ENCODE results near the gene TDG.

The TDG gene

DNA sequence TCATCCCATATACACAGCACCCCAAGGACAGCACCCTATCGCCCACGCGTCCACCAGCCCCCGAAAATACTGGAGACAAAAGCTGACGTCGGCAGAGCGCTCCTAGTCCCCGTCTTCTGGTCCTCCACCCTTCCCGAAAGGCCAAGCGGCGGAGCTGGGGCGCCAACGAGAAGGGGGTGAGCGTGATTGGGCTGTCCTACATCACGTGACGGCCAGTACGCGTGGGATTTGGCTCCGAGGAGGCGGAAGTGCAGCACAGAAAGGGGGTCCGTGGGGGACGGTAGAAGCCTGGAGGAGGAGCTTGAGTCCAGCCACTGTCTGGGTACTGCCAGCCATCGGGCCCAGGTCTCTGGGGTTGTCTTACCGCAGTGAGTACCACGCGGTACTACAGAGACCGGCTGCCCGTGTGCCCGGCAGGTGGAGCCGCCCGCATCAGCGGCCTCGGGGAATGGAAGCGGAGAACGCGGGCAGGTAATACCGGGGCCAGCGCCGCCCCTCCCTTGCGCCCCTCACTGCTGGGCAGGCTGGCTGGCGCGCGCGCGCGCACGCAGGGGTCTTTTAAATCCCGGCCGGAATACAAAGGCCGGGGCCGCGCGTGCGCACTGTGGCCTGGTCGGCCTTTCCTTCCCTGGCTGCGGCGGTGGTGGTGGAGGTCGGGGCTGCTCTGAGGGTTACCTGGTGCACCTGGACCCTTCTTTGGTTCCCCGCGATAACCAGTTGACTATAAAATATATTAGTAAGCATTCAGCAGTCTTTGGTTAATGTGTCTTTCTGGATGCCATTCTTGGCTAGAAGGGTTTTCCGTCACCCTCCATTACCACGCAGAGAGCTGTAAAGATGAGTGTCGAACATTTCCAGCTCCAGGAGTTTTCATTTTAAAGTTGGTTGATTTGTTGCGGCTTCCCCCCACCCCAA is at the start of gene TDG:
TDG (plus strand) TSS at position 283 of the 915 bp plus-strand sequence; CDS start at position 449, 166 bp downstream.
- H3K4me3 ChIP-seq (ENCODE audit: low read depth, low read length) = peak within 1 kb of the TSS; percentile 96
- peak within 1 kb of the TSS; percentile 92 for H3K9ac ChIP-seq (ENCODE audit: low read depth, low read length)
- H3K4me1 ChIP-seq (ENCODE audit: control insufficient read depth, insufficient read depth, low read length) = no peaks in the 10 kb centered on the region
- no peaks in the 10 kb centered on the region for H3K9me3 ChIP-seq (ENCODE audit: control insufficient read depth, insufficient read depth, low read length)
- H3K36me3 ChIP-seq (ENCODE audit: control insufficient read depth, insufficient read depth, low read length) = no peaks in the 10 kb centered on the region
- no peaks in the 10 kb centered on the region for H3K27me3 ChIP-seq (ENCODE audit: control insufficient read depth, insufficient read depth, low read length)

DNA sequence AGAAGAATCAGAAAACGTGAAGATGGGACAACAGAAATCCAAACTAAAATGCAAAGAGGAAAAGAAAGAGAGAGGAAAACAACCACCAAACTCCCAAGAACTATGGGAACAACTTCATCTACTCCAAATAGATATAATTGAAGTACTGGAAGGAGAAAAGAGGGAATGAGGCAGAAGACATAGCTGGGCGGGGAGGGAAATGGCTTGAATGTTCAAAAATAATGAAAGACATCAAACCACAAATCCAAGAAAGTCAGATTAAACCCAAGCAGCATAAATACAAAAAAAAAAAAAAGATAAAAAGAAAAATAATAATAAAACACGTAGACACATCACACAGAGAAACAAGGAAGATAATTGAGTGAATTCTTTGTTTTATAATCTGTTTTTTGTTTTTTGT is 47.8 kb upstream of the TDG start:
- no peaks in the 10 kb centered on the region for H3K9me3 ChIP-seq (ENCODE audit: control insufficient read depth, insufficient read depth, low read length)
- no peaks in the 10 kb centered on the region for H3K27me3 ChIP-seq (ENCODE audit: control insufficient read depth, insufficient read depth, low read length)
- no peak overlapping the region for H3K4me3 ChIP-seq (ENCODE audit: low read depth, low read length)
- H3K36me3 ChIP-seq (ENCODE audit: control insufficient read depth, insufficient read depth, low read length) = no peaks in the 10 kb centered on the region
- no peaks in the 10 kb centered on the region for H3K4me1 ChIP-seq (ENCODE audit: control insufficient read depth, insufficient read depth, low read length)
- H3K9ac ChIP-seq (ENCODE audit: low read depth, low read length) = no peak overlapping the region

DNA sequence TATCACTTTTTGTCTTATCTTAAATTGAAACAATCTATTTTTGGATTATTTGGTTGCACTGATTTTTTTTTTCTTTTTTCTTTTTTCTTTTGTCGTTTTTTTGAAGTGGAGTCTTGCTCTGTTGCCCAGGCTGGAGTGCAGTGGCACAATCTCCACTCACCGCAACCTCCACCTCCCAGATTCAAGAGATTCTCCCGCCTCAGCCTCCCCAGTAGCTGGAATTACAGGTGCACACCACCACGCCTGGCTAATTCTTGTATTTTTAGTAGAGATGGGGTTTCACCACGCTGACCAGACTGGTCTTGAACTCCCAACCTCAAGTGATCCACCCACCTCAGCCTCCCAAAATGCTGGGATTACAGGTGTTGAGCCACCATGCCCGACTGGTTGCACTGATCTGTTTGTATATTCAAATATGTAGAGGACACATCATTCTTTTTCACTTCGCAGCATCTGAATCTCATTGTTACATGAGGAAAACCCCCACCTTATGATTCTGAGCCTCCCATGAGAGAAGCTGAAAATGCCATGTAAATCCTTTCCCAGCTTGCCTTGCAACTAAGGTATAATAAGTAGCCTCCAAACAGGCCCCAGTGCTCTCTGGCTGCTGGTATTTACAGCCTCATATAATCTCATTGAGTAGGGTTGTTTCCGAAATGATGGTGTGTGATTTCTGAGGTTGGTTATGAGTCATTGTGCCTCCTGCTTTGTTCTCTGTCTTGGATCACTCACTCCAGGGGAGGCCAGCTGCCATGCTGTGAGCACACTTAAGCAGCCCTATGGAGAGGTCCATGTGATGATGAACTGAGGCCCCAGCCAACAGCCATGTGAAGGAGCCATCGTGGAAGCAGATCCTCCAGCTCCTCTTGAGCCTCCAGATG is 40.7 kb upstream of the TDG start:
- H3K9ac ChIP-seq (ENCODE audit: low read depth, low read length) = no peak overlapping the region
- peaks cover 5% of the 10 kb centered on the region for H3K4me1 ChIP-seq (ENCODE audit: control insufficient read depth, insufficient read depth, low read length)
- H3K4me3 ChIP-seq (ENCODE audit: low read depth, low read length) = no peak overlapping the region
- H3K9me3 ChIP-seq (ENCODE audit: control insufficient read depth, insufficient read depth, low read length) = no peaks in the 10 kb centered on the region
- H3K36me3 ChIP-seq (ENCODE audit: control insufficient read depth, insufficient read depth, low read length) = no peaks in the 10 kb centered on the region
- H3K27me3 ChIP-seq (ENCODE audit: control insufficient read depth, insufficient read depth, low read length) = no peaks in the 10 kb centered on the region

DNA sequence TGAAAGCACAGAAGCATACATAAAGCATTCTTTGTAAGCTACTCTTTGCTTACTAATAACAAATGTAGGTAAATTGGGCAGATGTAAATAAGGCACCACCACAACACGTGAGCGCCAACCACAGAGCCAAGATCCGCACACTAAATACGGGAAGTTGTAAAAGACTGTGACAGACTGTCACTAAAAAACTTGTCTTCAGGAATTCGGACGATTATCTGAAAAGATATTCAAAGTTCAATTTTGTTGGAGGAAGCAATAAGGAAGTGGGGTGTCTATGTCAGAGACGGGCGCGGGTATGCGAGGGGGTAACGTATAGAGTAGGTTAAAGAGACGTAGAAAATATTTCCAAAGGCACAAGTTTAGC is 37.0 kb upstream of the TDG start:
- peak overlapping the region; percentile 57 for H3K9ac ChIP-seq (ENCODE audit: low read depth, low read length)
- peak overlapping the region; percentile 71 for H3K4me3 ChIP-seq (ENCODE audit: low read depth, low read length)

DNA sequence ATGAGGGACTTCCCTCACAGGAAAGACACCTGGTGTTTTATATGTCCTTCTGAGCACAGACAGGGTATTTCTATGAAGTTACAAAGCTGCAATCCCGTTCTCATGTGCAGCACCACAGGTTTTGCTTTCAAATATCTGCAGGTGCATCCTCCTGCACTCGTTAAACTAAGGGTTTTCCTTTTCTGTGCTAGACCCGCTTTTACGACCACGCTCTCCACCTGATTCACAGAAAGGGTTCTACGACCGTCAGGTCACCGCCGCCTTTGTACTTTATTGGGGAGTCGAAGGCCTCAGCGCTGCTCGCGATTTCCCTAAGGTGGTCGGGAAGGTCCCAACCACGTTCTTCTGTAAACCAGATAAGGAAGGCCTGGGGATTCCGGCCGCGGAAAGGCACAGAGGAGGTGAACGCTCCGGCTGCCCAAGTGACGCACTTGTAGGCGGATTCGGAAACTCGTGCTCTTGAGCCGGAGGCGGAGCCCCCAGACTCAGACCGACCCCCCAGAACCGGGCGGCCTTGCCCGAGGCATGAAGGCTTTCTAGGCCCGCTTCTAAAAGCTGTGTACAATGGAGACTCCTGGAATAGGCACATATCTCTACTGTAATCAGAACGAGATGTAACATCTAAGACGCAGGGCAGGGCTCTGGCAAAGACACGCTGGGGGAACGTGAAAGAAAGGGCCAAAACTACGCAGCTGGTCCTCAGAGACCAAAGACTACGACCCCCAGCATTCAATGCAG is 36.5 kb upstream of the TDG start:
- Histone ChIP-seq H3K9me3 (ENCODE audit: control insufficient read depth, insufficient read depth, low read length) (no peaks in the 10 kb centered on the region), H3K4me1 (ENCODE audit: control insufficient read depth, insufficient read depth, low read length) (peaks cover 5% of the 10 kb centered on the region), H3K27me3 (ENCODE audit: control insufficient read depth, insufficient read depth, low read length) (no peaks in the 10 kb centered on the region), H3K4me3 (ENCODE audit: low read depth, low read length) (peak overlapping the region; percentile 71), H3K36me3 (ENCODE audit: control insufficient read depth, insufficient read depth, low read length) (peaks cover 4% of the 10 kb centered on the region), H3K9ac (ENCODE audit: low read depth, low read length) (peak overlapping the region; percentile 57)

More for the DNA sequence above, 37.0 kb upstream of the TDG start:
- no peaks in the 10 kb centered on the region for H3K27me3 ChIP-seq (ENCODE audit: control insufficient read depth, insufficient read depth, low read length)
- H3K9me3 ChIP-seq (ENCODE audit: control insufficient read depth, insufficient read depth, low read length) = no peaks in the 10 kb centered on the region
- no peaks in the 10 kb centered on the region for H3K36me3 ChIP-seq (ENCODE audit: control insufficient read depth, insufficient read depth, low read length)
- peaks cover 5% of the 10 kb centered on the region for H3K4me1 ChIP-seq (ENCODE audit: control insufficient read depth, insufficient read depth, low read length)

DNA sequence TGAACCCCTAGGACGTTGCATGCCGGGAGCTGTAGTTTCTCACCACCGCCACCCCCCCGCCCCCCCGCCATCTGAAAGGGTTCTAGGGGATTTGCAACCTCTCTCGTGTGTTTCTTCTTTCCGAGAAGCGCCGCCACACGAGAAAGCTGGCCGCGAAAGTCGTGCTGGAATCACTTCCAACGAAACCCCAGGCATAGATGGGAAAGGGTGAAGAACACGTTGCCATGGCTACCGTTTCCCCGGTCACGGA is 36.0 kb upstream of the TDG start:
- Histone ChIP-seq H3K4me1 (ENCODE audit: control insufficient read depth, insufficient read depth, low read length) (peaks cover 5% of the 10 kb centered on the region), H3K27me3 (ENCODE audit: control insufficient read depth, insufficient read depth, low read length) (no peaks in the 10 kb centered on the region), H3K9me3 (ENCODE audit: control insufficient read depth, insufficient read depth, low read length) (no peaks in the 10 kb centered on the region), H3K36me3 (ENCODE audit: control insufficient read depth, insufficient read depth, low read length) (peaks cover 6% of the 10 kb centered on the region), H3K4me3 (ENCODE audit: low read depth, low read length) (peak overlapping the region; percentile 71), H3K9ac (ENCODE audit: low read depth, low read length) (no peak overlapping the region)

DNA sequence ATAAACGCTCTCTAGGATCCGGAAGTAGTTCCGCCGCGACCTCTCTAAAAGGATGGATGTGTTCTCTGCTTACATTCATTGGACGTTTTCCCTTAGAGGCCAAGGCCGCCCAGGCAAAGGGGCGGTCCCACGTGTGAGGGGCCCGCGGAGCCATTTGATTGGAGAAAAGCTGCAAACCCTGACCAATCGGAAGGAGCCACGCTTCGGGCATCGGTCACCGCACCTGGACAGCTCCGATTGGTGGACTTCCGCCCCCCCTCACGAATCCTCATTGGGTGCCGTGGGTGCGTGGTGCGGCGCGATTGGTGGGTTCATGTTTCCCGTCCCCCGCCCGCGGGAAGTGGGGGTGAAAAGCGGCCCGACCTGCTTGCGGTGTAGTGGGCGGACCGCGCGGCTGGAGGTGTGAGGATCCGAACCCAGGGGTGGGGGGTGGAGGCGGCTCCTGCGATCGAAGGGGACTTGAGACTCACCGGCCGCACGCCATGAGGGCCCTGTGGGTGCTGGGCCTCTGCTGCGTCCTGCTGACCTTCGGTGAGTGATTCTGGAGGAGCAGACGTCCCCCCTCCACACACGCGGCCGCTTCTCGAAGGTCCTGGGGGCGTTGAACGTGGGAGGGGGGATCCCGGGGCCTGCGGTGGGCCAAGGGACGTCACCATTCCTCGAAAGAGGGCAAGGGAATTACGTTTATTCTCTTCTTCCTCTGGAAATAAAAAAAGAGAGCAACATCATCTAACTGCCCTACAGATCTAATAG is 35.5 kb upstream of the TDG start, which contains the start of gene HSP90B1:
HSP90B1 (plus strand) TSS at position 377 of the 753 bp plus-strand sequence; CDS start at position 483, 106 bp downstream.
- peaks cover 11% of the 10 kb centered on the region for H3K36me3 ChIP-seq (ENCODE audit: control insufficient read depth, insufficient read depth, low read length)
- peaks cover 5% of the 10 kb centered on the region for H3K4me1 ChIP-seq (ENCODE audit: control insufficient read depth, insufficient read depth, low read length)
- peak within 1 kb of the TSS; percentile 88 for H3K4me3 ChIP-seq (ENCODE audit: low read depth, low read length)
- H3K9me3 ChIP-seq (ENCODE audit: control insufficient read depth, insufficient read depth, low read length) = no peaks in the 10 kb centered on the region
- H3K9ac ChIP-seq (ENCODE audit: low read depth, low read length) = peak within 1 kb of the TSS; percentile 80
- no peaks in the 10 kb centered on the region for H3K27me3 ChIP-seq (ENCODE audit: control insufficient read depth, insufficient read depth, low read length)

DNA sequence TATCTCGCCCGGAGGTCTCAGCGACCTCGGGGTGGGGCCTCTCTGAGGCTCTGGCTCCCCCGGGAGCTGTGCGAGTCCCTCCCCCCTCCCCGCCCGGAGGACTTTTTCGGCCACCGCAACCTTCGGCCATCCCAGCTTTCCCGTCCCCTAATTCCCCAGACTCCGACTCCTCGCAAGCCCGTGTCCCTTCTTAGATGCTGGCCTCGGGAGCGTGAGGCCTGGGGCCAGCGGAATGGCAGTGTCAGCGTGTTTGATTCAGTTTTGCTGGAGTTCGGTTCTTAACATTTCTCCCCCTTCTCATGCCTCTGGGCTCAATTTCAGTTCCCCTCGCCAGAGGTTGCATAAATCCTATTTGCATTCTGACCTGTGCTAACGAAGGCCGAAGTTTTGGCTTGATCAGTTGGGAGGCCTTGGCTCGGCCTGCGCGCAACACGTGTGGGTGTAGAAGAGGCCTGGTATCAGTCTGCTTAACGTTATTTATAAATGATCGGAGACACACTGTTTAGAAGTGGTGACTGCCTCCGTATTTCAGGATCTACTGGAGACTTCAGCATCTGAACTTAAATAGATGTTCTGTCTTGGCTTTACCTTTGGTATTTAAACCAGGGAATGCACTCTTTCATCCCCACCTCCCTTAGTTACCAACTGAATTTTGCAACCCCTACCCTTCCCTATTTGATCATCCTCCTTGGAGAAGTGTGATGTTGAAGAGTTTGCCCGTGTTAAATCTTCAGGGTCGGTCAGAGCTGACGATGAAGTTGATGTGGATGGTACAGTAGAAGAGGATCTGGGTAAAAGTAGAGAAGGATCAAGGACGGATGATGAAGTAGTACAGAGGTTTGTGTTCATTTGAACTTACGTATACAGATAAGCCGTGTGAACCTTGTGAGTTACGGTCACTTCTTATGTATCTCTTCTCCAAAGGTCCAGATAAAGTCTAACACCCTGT is 34.6 kb upstream of the TDG start:
- Histone ChIP-seq H3K4me1 (ENCODE audit: control insufficient read depth, insufficient read depth, low read length) (peaks cover 5% of the 10 kb centered on the region), H3K9me3 (ENCODE audit: control insufficient read depth, insufficient read depth, low read length) (no peaks in the 10 kb centered on the region), H3K27me3 (ENCODE audit: control insufficient read depth, insufficient read depth, low read length) (no peaks in the 10 kb centered on the region), H3K9ac (ENCODE audit: low read depth, low read length) (peak overlapping the region; percentile 80), H3K36me3 (ENCODE audit: control insufficient read depth, insufficient read depth, low read length) (peaks cover 15% of the 10 kb centered on the region), H3K4me3 (ENCODE audit: low read depth, low read length) (peak overlapping the region; percentile 88)

DNA sequence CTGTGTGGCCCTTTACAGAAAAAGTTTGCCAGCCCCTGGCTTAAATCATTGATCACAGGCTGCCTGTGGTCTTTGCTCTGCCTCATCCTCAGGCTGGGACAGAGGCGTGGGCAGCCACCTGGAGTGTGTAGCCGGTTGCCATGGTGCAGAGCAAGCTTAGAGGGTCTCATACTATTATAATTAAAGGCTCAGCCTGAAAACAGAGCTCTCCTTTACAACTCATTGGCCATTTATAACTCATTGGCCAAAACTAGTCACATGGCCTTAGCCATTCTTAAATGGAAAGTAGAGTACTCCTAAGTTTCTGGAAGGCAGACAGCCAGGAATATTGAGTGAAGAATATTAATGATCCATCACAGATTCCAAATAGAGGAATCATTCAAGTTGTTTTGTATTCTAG is 32.4 kb upstream of the TDG start:
- no peak overlapping the region for H3K9ac ChIP-seq (ENCODE audit: low read depth, low read length)
- peaks cover 32% of the 10 kb centered on the region for H3K36me3 ChIP-seq (ENCODE audit: control insufficient read depth, insufficient read depth, low read length)
- no peaks in the 10 kb centered on the region for H3K27me3 ChIP-seq (ENCODE audit: control insufficient read depth, insufficient read depth, low read length)
- H3K4me3 ChIP-seq (ENCODE audit: low read depth, low read length) = no peak overlapping the region
- no peaks in the 10 kb centered on the region for H3K9me3 ChIP-seq (ENCODE audit: control insufficient read depth, insufficient read depth, low read length)
- H3K4me1 ChIP-seq (ENCODE audit: control insufficient read depth, insufficient read depth, low read length) = peaks cover 4% of the 10 kb centered on the region

DNA sequence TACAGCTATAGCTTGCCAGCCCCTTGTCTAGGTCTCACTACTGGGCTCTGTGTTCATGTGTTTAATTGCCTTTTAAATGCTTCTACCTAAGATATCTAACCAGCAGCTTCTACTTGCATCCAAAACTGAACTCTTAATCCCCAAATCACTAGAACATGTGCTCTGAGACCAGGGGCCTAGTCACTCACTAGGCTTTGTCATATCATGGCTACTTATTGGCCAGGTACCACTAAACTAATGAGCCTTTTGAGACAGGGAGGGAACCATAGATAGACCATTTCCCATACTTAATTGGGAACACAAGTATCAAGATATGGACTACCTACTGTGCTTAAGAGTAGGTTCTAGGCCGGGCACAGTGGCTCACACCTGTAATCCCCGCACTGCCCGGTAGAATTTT is 29.0 kb upstream of the TDG start:
- no peaks in the 10 kb centered on the region for H3K27me3 ChIP-seq (ENCODE audit: control insufficient read depth, insufficient read depth, low read length)
- peaks cover 59% of the 10 kb centered on the region for H3K36me3 ChIP-seq (ENCODE audit: control insufficient read depth, insufficient read depth, low read length)
- H3K9me3 ChIP-seq (ENCODE audit: control insufficient read depth, insufficient read depth, low read length) = no peaks in the 10 kb centered on the region
- no peak overlapping the region for H3K9ac ChIP-seq (ENCODE audit: low read depth, low read length)
- H3K4me3 ChIP-seq (ENCODE audit: low read depth, low read length) = no peak overlapping the region
- no peaks in the 10 kb centered on the region for H3K4me1 ChIP-seq (ENCODE audit: control insufficient read depth, insufficient read depth, low read length)
